HG03025 (cell line): ENCODE data around the gene SMCO1.
"Not testable (repeated sequence)": the region's sequence is repeated elsewhere in the genome, so short reads cannot be mapped to it uniquely, and the experiment has no call there.

Experiments used
- ATAC-seq: cut with Tn5 transposase; IDR thresholded peaks from one replicate; pipeline ENCODE4 v1.9.1; 2021; ENCODE audit warnings: mild to moderate bottlenecking, moderate library complexity; ENCODE audit not compliant: unreplicated experiment, low FRiP score

The SMCO1 gene

GRCh38 chr3:196496183-196496582 lies 19.0 kb downstream of the SMCO1 start:
- ATAC-seq = no peak

GRCh38 chr3:196493292-196493691 lies 21.9 kb downstream of the SMCO1 start:
- ATAC-seq = no peak

GRCh38 chr3:196492080-196492479 lies 23.1 kb downstream of the SMCO1 start:
- ATAC-seq = no peak

DNA sequence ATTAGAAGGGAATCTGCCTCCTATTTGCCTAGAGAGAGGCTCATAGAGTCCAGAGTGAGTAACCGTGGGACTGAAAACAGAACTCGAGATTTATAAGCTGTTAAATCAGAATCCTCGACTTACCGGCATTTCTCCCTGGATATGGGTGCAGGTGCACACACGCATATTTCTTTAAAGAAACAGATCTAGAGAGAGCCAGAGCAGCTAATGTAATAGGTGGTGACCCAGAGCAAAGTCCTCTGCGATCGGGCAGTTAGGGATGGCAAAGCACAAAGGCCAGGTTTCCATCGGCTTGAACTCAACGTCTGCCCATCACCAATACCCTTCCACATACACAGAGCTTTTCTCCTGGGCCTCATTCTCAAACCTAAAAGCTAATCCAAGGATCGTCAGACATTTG lies 25.4 kb downstream of the SMCO1 start:
- no peak for ATAC-seq

DNA sequence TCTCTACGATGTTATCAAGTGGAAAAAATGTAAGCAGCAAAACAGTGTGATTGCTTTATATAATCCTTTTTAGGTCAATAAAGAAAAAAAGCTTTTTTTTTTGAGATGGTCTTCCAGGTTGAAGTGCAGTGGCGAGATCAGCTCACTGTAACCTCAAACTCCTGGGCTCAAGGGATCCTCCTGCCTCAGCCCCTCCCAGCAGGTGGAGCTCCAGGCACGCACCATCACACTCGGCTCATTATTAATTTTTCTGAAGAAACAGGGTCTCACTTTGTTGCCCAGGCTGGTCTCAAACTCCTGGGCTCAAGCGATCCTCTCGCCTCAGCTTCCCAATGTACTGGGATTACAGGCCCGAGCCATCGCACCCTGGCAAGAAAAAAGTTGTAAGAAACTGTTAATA lies 28.9 kb downstream of the SMCO1 start:
- ATAC-seq = no peak

GRCh38 chr3:196477678-196478077 lies 37.5 kb downstream of the SMCO1 start:
- ATAC-seq = no peak

DNA sequence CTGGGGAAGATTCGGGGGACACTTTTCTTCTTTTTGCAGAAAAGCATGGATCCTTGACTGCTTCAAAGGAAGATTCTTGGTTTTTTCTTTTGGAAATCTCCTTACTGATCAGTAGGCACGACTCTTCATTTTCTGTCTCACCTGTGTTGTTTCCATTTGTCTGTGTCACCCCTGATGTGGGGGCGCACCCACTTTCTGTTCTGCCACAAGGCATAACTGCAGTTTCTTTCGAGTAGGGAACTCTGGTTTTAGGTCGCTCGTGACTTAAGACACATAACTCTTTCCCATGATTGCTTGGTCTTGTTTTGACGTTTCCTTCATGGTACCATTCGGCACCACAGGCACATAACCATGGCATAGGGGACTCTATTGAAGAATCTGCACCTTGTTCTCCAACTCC lies 42.9 kb downstream of the SMCO1 start:
- no peak for ATAC-seq

GRCh38 chr3:196471551-196471950 lies 43.6 kb downstream of the SMCO1 start:
- no peak for ATAC-seq

DNA sequence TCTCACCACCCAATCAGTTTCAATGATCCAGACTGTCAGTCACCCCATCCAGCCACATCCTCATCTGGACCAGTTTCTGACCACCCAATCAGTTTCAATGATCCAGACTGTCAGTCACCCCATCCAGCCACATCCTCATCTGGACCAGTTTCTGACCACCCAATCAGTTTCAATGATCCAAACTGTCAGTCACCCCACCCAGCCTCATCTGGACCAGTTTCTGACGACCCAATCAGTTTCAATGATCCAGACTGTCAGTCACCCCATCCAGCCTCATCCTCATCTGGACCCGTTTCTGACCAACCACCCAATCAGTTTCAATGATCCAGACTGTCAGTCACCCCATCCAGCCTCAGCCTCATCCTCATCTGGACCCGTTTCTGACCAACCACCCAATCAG lies 45.0 kb downstream of the SMCO1 start:
- not testable (repeated sequence) for ATAC-seq

GRCh38 chr3:196463804-196464203 lies 51.3 kb downstream of the SMCO1 start:
- no peak for ATAC-seq

DNA sequence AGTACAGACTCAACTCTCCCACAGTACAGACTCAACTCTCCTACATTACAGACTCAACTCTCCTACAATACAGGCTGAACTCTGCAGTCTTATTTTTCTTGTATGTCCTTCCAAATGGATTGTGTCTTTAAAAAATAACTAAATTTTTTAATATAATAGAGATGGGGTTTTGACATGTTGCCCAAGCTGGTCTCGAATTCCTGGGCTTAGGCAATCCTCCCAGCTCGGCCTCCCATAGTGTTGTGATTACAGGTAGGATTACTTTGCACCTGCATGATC lies 51.7 kb downstream of the SMCO1 start:
- ATAC-seq = no peak

DNA sequence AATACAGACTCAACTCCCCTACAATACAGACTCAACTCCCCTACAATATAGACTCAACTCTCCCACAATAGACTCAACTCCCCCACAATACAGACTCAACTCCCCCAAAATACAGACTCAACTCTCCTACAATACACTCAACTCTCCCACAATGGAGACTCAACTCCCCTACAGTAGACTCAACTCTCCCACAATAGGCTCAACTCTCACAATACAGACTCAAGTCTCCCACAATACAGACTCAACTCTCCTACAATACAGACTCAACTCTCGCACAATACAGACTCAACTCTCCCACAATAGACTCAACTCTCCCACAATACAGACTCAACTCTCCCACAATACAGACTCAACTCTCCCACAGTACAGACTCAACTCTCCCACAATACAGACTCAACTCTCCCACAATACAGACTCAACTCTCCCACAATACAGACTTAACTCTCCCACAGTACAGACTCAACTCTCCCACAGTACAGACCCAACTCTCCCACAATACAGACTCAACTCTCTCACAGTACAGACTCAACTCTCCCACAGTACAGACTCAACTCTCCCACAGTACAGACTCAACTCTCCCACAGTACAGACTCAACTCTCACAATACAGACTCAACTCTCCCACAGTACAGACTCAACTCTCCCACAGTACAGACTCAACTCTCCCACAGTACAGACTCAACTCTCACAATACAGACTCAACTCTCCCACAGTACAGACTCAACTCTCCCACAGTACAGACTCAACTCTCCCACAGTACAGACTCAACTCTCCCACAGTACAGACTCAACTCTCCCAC lies 52.3 kb downstream of the SMCO1 start:
- ATAC-seq = not testable (repeated sequence)

DNA sequence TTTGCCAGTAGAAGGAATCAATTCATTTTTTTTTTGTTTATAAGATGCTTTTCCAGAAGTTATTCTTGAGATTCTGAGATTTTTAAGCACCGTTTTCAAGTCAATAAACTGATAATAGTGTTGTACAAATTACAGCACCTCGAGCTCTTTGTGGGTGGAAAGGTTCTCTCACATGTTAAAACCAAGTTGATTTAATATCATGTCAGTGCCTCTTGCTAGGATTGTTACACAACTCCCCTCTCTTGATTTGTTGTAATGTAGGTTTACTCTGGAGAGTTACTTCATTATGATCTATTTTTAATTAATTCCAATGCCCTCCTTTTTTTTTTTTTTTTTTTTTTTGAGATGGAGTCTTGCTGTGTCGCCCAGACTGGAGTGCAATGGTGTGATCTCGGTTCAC lies 57.1 kb downstream of the SMCO1 start:
- no peak for ATAC-seq

- ATAC-seq = not testable (repeated sequence)
These were observed 57.7 kb downstream of the SMCO1 start for GRCh38 chr3:196457470-196457869.
